Measurements from ENCODE around the gene ITGA7.

- TF ChIP-seq CTCF (IDR thresholded peaks at IDR 0.05; ENCODE audit: insufficient read depth, low read depth, low read length) (no peak), EZH2 (IDR thresholded peaks at IDR 0.05; ENCODE audit: insufficient read depth, low read length) (no peak)
Measured at GRCh38 chr12:55687746-55688145, 20.0 kb downstream of the ITGA7 start.

Measured in astrocyte (in vitro differentiated cells and primary cell).